Choroid plexus epithelial cell (primary cell): ENCODE data around the gene PTPRU.
"Not testable (repeated sequence)": the region's sequence is repeated elsewhere in the genome, so short reads cannot be mapped to it uniquely, and the experiment has no call there.

ENCODE experiments used
- DNase-seq: peaks from one replicate; pipeline ENCODE4 v3.0.0-alpha.2; 2010; ENCODE audit warnings: low read depth
- H3K4me3 ChIP-seq: 2 replicates; pipeline ENCODE4 v1.5.1; 2011; ENCODE audit warnings: low read depth, mild to moderate bottlenecking, control low read depth, low read length, moderate library complexity
- TF ChIP-seq, protein P1 (sequence below): conservative IDR thresholded peaks from 2 replicates; pipeline ENCODE4 v1.5.1; 2011; ENCODE audit warnings: low read depth, mild to moderate bottlenecking, control low read depth, inconsistent platforms, low read length, moderate library complexity

PTPRU gene

DNA sequence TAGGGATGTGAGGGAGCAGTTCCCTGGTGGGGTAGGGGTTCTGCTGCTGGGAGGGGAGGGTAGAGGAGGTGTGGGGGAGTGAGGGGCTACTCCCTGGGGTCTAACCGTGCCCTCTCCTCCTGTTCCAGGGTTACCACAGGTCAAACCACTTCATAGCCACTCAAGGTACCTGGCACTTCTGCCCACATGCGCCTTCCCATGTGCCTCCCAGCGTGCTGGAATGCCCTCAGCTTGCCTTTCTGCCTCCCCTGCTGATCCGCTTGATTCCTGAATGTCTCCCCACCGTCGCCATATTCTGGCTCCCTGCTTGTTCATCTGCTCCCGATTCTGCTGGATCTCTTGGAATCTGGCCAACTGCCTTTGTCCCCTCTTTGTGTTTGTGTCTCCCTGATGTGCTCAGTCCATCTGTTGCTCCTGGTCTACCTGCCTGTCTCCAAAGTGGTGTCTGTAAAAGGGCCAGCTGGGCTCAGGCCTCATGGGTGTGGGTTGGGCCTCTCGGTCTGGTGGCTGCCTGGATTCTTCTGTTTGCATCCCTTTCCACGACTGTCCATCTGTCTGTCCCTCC, 74.4 kb downstream of the PTPRU start:
- TF ChIP-seq, protein P1, sequence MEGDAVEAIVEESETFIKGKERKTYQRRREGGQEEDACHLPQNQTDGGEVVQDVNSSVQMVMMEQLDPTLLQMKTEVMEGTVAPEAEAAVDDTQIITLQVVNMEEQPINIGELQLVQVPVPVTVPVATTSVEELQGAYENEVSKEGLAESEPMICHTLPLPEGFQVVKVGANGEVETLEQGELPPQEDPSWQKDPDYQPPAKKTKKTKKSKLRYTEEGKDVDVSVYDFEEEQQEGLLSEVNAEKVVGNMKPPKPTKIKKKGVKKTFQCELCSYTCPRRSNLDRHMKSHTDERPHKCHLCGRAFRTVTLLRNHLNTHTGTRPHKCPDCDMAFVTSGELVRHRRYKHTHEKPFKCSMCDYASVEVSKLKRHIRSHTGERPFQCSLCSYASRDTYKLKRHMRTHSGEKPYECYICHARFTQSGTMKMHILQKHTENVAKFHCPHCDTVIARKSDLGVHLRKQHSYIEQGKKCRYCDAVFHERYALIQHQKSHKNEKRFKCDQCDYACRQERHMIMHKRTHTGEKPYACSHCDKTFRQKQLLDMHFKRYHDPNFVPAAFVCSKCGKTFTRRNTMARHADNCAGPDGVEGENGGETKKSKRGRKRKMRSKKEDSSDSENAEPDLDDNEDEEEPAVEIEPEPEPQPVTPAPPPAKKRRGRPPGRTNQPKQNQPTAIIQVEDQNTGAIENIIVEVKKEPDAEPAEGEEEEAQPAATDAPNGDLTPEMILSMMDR: no peak
- DNase-seq: no peak
- no peak overlapping the region for H3K4me3 ChIP-seq

DNA sequence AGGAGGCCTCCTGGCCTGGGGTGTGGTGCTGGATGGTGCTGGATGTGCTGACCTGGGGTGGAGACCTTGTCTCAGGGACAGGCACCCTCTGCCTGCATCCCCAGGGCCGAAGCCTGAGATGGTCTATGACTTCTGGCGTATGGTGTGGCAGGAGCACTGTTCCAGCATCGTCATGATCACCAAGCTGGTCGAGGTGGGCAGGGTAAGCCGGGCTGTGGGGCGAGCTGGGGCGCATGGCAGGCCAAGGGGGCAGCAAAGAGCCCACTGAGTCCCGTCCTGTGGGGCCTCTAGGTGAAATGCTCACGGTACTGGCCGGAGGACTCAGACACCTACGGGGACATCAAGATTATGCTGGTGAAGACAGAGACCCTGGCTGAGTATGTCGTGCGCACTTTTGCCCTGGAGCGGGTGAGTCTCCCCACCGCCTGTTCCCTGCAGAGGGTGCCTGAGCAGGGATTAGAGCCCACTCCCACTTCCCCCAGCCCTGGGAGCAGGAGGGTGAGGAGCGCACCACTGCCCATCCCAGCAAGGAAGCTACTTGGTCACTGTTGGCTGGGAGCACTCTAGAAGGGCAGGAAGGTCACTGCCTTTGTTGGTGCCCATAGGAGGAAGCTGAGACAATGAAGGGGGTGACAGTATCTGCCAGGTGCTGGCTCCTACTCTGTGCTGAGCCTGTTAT, 75.2 kb downstream of the PTPRU start:
- DNase-seq: no peak
- H3K4me3 ChIP-seq: no peak overlapping the region
- TF ChIP-seq, protein P1: no peak

DNA sequence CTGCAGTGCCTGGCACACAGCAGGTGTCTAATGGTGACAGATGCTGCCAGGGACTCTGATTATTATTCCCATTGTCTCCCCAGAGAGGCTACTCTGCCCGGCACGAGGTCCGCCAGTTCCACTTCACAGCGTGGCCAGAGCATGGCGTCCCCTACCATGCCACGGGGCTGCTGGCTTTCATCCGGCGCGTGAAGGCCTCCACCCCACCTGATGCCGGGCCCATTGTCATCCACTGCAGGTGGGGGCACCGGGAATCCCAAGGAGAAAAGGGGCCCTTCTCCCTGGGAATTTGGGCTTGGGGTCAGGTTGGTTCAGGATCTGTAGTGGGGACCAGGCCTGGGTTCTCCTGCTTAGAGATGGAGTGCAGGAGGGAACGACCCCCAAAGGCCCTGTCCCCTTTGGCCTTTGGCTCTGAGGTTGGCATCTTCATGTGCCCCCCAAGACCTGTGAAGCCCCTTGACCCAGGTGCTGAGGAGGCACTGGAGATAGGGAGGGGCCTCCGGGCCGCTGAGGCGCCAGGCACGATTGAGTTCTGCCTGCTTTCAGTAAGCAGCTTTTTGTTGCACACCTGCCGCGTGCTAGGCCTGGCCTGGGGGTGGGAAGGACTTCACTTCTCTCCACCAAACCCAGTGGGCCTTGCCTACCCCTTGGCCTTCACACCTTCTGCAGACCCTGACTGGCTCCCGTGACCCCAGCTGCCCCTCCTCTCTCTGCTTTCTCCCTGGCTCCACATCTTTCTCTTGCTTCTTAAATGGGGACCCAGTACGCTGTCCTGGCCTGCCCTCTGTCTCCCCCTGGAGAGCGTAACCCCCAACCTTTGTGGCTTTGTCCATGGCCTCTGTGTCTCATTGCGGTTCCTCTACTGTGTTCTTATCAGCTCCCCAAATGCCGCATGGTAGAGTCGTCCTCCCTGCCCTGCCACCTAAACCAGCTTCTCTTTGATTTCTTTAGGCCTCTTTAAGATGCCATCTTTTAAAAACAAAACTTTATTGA, 76.4 kb downstream of the PTPRU start:
- H3K4me3 ChIP-seq: no peak overlapping the region
- TF ChIP-seq, protein P1: no peak
- DNase-seq: no peak

DNA sequence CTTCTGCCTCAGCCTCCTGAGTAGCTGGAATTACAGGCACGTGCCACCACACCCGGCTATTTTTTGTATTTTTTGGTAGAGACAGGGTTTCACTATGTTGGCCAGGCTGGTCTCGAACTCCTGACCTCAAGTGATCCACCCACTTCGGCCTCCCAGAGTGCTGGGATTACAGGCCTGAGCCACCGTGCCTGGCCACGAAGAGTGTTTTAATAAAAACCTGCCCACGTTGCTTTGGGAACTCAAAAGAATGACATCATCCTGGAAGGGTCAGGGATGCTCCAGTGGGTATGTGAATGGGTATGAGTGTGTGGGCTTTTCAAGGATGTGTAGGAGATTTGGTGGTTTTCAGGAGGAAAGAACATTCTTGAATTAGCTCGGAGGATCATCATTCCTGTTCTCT, 78.4 kb downstream of the PTPRU start:
- DNase-seq, H3K4me3 ChIP-seq: not testable (repeated sequence)

DNA sequence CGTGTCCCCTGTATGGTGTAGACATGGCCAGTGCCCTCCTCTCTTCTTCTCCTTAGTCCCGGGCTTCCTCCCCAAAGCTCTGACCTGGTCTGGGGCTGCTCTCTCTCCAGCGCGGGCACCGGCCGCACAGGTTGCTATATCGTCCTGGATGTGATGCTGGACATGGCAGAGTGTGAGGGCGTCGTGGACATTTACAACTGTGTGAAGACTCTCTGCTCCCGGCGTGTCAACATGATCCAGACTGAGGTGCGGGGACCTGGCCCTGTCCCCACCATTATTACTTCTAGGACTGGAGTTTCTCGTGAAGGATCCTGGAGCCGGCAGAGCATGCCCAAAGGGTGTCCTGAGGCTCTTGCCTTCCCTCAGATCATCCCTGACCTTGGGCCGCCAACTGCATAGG, 78.9 kb downstream of the PTPRU start:
- DNase-seq: no peak
- TF ChIP-seq, protein P1: no peak
- H3K4me3 ChIP-seq: no peak overlapping the region

DNA sequence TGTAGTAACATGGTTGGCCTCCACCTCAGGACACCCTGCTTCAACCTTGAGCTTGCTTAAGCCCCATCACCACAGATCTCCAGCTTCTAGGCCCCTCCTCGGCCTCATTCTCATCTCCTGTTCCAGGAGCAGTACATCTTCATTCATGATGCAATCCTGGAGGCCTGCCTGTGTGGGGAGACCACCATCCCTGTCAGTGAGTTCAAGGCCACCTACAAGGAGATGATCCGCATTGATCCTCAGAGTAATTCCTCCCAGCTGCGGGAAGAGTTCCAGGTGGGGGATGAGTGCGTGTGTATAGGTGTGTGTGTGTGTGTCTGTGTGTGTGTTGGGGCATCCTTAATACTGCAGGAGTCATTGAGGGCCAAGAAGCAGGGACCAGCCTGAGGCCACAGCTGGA, 79.6 kb downstream of the PTPRU start:
- DNase-seq: no peak
- TF ChIP-seq, protein P1: no peak

More for the DNA sequence above, 79.6 kb downstream of the PTPRU start:
- no peak overlapping the region for H3K4me3 ChIP-seq
